ENCODE results near the gene MRGPRF. TPM values are rescaled to one million over a fixed set of nuclear protein-coding genes. Genes with fewer than 3 reads are reported as not detected.

MRGPRF gene, protein sequence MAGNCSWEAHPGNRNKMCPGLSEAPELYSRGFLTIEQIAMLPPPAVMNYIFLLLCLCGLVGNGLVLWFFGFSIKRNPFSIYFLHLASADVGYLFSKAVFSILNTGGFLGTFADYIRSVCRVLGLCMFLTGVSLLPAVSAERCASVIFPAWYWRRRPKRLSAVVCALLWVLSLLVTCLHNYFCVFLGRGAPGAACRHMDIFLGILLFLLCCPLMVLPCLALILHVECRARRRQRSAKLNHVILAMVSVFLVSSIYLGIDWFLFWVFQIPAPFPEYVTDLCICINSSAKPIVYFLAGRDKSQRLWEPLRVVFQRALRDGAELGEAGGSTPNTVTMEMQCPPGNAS
- 10 to 100 TPM in 1 of 4 donors, 1 to 10 TPM in 2, under 1 TPM in 1; 0.81 to 16.9 (median 2.1) TPM for polyA plus RNA-seq
- long read RNA-seq, donor 1, partial matches to known transcripts = 0 of 3 reads
- long read RNA-seq, donor 1, other reads (novel, unspliced or antisense) = 0 of 3 reads
- long read RNA-seq, donor 2 = 0 reads
- long read RNA-seq, donor 3, partial matches to known transcripts = 0 of 1 reads
- long read RNA-seq, donor 3, other reads (novel, unspliced or antisense) = 0 of 1 reads
- long read RNA-seq, donor 4 = 0 reads
- long read RNA-seq, donor 5, partial matches to known transcripts = 0 of 1 reads
- long read RNA-seq, donor 5, other reads (novel, unspliced or antisense) = 0 of 1 reads
- long read RNA-seq, donor 6, transcript MRGPRF-201 (3 exons, 2,295 nt) = major isoform, 7 of 7 reads
- long read RNA-seq, donor 6, partial matches to known transcripts = 0 of 7 reads
- long read RNA-seq, donor 6, other reads (novel, unspliced or antisense) = 0 of 7 reads
- long read RNA-seq, donor 7 = 0 reads
- long read RNA-seq, donor 8, partial matches to known transcripts = 0 of 2 reads
- long read RNA-seq, donor 8, other reads (novel, unspliced or antisense) = 0 of 2 reads
- long read RNA-seq, donor 9, partial matches to known transcripts = 0 of 1 reads
- long read RNA-seq, donor 9, other reads (novel, unspliced or antisense) = 0 of 1 reads
- long read RNA-seq, donor 10, transcript MRGPRF-201 (3 exons, 2,295 nt) = major isoform, 9 of 9 reads
- long read RNA-seq, donor 10, partial matches to known transcripts = 0 of 9 reads
- long read RNA-seq, donor 10, other reads (novel, unspliced or antisense) = 0 of 9 reads

DNA sequence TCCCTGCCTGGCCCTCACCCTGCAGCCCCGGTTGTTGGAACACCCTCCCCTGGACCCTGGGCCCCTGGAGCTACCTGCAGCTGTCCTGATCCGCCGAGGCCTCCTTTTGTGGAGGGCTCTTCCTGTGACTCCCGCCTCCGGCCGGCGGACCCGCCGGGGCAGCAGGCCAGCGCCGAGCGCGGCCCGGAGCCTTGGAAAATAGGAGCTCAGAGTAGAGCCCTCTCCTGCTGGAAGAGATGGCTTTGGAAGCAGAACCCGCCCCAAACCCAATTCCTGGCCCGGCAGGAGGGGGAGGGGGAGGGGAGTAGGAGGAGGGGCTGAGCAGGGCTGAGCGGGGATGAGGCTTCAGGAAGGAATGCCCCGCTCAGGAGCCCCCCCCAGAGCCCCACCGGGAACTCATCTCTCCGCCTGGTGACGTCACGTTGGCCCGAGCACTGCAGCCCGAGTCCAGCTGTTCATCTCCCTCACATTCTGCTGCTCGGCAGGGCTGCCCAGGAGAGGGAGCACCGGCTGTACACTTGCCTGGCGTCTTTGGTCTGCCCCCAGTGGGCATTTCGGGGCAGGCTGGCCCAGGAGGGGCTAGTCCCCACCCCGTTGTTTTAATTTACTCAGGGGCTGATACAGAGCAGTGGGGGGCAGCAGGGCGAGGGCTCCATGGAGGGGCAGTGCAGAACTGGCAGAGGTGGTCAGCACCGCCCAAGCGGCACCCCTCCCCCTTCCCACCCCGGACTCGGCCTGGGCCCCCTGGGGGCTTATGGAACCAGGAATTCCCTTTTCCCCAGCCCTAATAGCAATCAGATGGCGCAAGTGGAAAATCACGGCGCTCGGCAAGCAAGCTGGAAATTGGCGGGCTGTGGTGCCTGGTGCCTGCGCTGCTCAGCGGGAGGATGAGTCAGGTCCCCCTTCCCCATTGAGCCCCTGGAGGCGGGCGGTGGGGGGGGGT lies at the start of gene MRGPRF:
MRGPRF (minus strand) TSS at position 238 of the 943 bp plus-strand sequence. CDS start 3,345 bp downstream, outside the sequence.
- Histone ChIP-seq H3K9me3 (ENCODE audit: control insufficient read depth in 2 of 2, insufficient read depth in 1 of 2, low read depth in 1 of 2, low read length in 1 of 2) (no peaks in the 10 kb centered on the region), H3K36me3 (ENCODE audit: control insufficient read depth in 3 of 3, insufficient read depth in 2 of 3, low read depth in 1 of 3, low read length in 3 of 3) (peaks cover 0 to 6% (median 0%) of the 10 kb centered on the region in 3 donors), H3K4me1 (ENCODE audit: control insufficient read depth in 3 of 3, insufficient read depth in 2 of 3, low read depth in 1 of 3, low read length in 2 of 3) (peaks cover 0 to 53% (median 0%) of the 10 kb centered on the region in 3 donors), H3K27me3 (ENCODE audit: control insufficient read depth in 3 of 3, insufficient read depth in 3 of 3, low read length in 3 of 3) (peaks cover 0 to 33% (median 3%) of the 10 kb centered on the region in 3 donors), H3K4me3 (ENCODE audit: low read depth in 1 of 3, low read length in 3 of 3) (peak within 1 kb of the TSS in 2 of 3 donors; percentile 0 to 54), H3K27ac (ENCODE audit: low read depth in 1 of 3, low read length in 2 of 3) (peak within 1 kb of the TSS in 2 of 3 donors; percentile 72 to 76)
- WGBS, 3 donors = 9 to 22% (median 18%) methylated on average over 37 to 43 of the region's 43 CpGs
- FAIRE-seq = no peak
- peak in 1 of 2 donors; percentile 50 for DNase-seq

DNA sequence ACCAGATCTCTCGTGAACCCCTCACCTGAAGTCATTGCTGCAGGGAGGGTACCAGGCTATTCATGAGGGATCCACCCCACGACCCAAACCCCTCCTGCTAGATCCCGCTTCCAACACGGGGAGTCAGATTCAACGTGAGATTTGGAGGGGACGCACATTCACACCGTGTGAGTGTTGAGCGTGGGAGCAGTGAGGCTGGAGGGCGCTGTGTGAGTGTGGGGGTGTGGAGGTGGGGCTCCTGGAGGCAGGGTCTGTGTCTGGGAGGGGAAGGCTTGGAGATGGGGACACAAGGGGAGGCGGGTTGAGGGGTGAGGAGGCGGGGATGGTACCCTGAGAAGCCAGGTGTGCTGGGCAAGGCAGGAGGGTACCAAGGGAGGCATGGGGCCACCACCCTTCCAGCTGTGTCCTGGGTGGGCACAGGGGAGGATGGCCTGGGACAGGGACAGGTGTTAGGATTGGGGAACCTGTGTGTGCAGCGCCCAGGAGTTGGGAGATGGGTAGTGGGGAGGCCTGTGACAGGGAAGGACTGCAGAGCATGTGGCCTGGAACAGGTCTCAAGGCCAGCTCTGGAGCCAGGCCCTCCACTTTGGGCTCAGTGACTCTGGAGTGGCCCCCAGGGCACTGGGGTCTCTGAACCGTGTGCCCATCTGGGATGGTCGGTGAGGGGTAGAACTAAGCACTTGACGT lies 49.3 kb upstream of the MRGPRF start:
- no peak for DNase-seq
- Histone ChIP-seq H3K27ac (ENCODE audit: low read depth in 1 of 3, low read length in 2 of 3) (no peak overlapping the region), H3K36me3 (ENCODE audit: control insufficient read depth in 3 of 3, insufficient read depth in 2 of 3, low read depth in 1 of 3, low read length in 3 of 3) (peaks cover 6 to 97% (median 12%) of the 10 kb centered on the region in 3 donors), H3K9me3 (ENCODE audit: control insufficient read depth in 2 of 2, insufficient read depth in 1 of 2, low read depth in 1 of 2, low read length in 1 of 2) (no peaks in the 10 kb centered on the region), H3K4me3 (ENCODE audit: low read depth in 1 of 3, low read length in 3 of 3) (no peak overlapping the region), H3K4me1 (ENCODE audit: control insufficient read depth in 3 of 3, insufficient read depth in 2 of 3, low read depth in 1 of 3, low read length in 2 of 3) (no peaks in the 10 kb centered on the region), H3K27me3 (ENCODE audit: control insufficient read depth in 3 of 3, insufficient read depth in 3 of 3, low read length in 3 of 3) (no peaks in the 10 kb centered on the region)
- 92 to 94% (median 93%) methylated on average over 15 of the region's 15 CpGs for WGBS, 3 donors
- no peak for FAIRE-seq

DNA sequence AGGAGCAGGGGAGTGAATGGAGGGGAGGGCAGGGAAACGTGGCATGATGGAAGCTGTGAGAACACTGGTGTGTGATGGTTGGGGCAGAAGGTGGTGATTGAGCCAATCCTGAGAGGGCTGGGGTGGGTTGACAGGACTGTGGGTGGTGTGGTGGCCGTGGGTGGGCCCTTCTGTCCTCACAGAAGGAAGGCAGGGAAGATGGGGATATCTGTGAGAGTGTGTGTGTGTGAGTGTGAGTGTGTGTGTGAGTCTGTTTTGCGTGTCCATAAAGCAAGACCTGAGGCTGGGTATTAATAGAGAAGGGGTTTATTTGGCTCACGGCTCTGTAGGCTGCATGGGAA lies 48.6 kb upstream of the MRGPRF start:
- Histone ChIP-seq H3K4me3 (ENCODE audit: low read depth in 1 of 3, low read length in 3 of 3) (no peak overlapping the region), H3K27me3 (ENCODE audit: control insufficient read depth in 3 of 3, insufficient read depth in 3 of 3, low read length in 3 of 3) (no peaks in the 10 kb centered on the region), H3K27ac (ENCODE audit: low read depth in 1 of 3, low read length in 2 of 3) (no peak overlapping the region), H3K36me3 (ENCODE audit: control insufficient read depth in 3 of 3, insufficient read depth in 2 of 3, low read depth in 1 of 3, low read length in 3 of 3) (peaks cover 6 to 96% (median 12%) of the 10 kb centered on the region in 3 donors), H3K4me1 (ENCODE audit: control insufficient read depth in 3 of 3, insufficient read depth in 2 of 3, low read depth in 1 of 3, low read length in 2 of 3) (no peaks in the 10 kb centered on the region), H3K9me3 (ENCODE audit: control insufficient read depth in 2 of 2, insufficient read depth in 1 of 2, low read depth in 1 of 2, low read length in 1 of 2) (no peaks in the 10 kb centered on the region)
- no peak for DNase-seq
- FAIRE-seq = no peak
- WGBS, 3 donors = 78 to 83% (median 80%) methylated on average over 4 of the region's 4 CpGs

DNA sequence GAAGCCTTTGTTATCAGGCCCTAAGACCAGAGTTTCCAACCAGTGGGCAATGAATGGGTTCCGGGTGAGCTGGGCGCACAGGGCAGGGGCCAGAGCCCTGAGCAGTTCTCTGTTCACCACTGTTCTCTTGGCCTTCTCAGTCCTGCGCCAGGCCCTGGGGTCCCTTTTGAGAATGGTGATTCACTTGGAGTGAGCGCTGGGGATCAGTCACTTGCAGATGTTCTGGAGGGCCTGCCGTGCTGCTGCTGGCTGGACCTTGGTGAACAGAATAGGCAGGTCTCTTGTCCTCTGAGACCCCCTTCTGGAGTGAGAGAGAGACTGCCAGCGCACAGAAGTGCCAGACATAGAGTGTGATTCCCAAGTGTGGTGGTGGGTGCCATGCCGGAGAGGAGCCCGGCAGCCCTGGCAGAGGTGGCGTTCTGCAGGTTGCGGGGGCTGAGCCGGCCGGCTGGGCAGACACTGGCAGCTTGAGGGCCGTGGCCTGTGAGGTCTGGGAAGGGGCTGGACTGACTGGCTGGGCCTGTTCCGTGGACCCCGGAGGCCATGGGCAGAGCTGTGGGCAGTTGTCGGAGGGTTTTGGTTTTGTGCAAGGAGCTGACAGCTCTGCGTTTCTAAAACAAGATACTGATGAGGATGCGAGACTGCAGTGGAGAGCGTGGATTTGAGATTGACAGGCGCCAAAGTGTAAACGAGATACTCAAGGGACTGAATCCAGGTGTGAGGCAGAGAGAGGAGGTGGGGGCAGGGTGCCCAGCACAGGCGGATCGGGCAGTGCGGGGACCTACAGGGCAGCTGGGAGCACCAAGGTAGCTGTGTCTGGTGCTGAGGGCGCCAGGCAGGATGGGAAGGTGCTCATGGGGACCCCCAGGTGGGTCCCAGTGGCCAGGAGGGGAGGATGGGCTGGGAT lies 48.0 kb upstream of the MRGPRF start:
- Histone ChIP-seq H3K4me3 (ENCODE audit: low read depth in 1 of 3, low read length in 3 of 3) (no peak overlapping the region), H3K27ac (ENCODE audit: low read depth in 1 of 3, low read length in 2 of 3) (no peak overlapping the region), H3K27me3 (ENCODE audit: control insufficient read depth in 3 of 3, insufficient read depth in 3 of 3, low read length in 3 of 3) (no peaks in the 10 kb centered on the region), H3K4me1 (ENCODE audit: control insufficient read depth in 3 of 3, insufficient read depth in 2 of 3, low read depth in 1 of 3, low read length in 2 of 3) (peaks cover 0 to 4% (median 0%) of the 10 kb centered on the region in 3 donors), H3K9me3 (ENCODE audit: control insufficient read depth in 2 of 2, insufficient read depth in 1 of 2, low read depth in 1 of 2, low read length in 1 of 2) (no peaks in the 10 kb centered on the region), H3K36me3 (ENCODE audit: control insufficient read depth in 3 of 3, insufficient read depth in 2 of 3, low read depth in 1 of 3, low read length in 3 of 3) (peaks cover 6 to 92% (median 12%) of the 10 kb centered on the region in 3 donors)
- DNase-seq (no peak), FAIRE-seq (no peak)
- 89 to 90% (median 90%) methylated on average over 25 of the region's 25 CpGs for WGBS, 3 donors

DNA sequence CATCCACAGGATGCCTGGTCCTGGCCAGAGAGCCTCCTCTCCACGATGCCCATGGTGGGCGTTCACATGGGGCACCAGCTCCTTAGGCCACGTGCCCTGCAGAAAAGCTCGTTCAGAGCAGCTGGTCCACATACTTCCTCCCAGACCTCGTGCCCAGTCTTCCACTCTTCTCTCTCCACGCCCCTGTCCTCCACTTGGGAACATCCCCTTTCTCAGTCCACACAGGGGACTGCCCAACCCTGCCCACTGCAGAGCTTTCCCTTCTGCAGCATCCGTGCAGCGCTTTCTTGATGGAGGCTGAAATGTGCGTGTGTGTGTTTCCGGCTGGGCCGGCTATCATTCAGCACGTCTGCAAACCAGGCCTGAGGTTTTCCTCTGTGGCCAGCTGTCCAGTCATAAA lies 46.9 kb upstream of the MRGPRF start:
- WGBS, 3 donors = 86 to 91% (median 88%) methylated on average over 11 to 12 of the region's 12 CpGs
- FAIRE-seq = no peak
- H3K36me3 ChIP-seq (ENCODE audit: control insufficient read depth in 3 of 3, insufficient read depth in 2 of 3, low read depth in 1 of 3, low read length in 3 of 3) = peaks cover 6 to 90% (median 12%) of the 10 kb centered on the region in 3 donors

DNA sequence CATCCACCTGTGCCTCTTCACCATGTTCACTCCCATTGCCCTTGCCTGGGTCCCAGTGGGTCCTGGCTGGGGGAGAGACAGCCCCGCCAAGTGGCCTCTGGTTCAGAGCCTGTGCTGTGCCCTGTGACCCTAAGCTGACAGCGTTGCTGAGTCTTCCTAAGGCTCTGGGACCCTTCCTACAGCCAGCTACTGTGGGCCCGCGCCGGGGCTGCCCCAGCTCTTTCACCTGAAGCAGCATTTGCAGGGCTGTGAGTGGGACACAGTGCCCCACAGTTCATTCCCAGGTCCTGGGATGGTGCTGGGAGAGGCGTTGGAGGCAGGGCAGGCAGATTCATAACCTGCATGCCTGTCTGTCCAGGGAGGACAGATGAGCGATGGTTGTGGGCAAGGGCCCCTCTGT lies 46.4 kb upstream of the MRGPRF start:
- Histone ChIP-seq H3K4me1 (ENCODE audit: control insufficient read depth in 3 of 3, insufficient read depth in 2 of 3, low read depth in 1 of 3, low read length in 2 of 3) (peaks cover 0 to 19% (median 8%) of the 10 kb centered on the region in 3 donors), H3K4me3 (ENCODE audit: low read depth in 1 of 3, low read length in 3 of 3) (no peak overlapping the region), H3K9me3 (ENCODE audit: control insufficient read depth in 2 of 2, insufficient read depth in 1 of 2, low read depth in 1 of 2, low read length in 1 of 2) (no peaks in the 10 kb centered on the region), H3K27ac (ENCODE audit: low read depth in 1 of 3, low read length in 2 of 3) (no peak overlapping the region), H3K36me3 (ENCODE audit: control insufficient read depth in 3 of 3, insufficient read depth in 2 of 3, low read depth in 1 of 3, low read length in 3 of 3) (peaks cover 6 to 91% (median 12%) of the 10 kb centered on the region in 3 donors), H3K27me3 (ENCODE audit: control insufficient read depth in 3 of 3, insufficient read depth in 3 of 3, low read length in 3 of 3) (no peaks in the 10 kb centered on the region)
- 96 to 98% (median 96%) methylated on average over 7 of the region's 7 CpGs for WGBS, 3 donors
- no peak for DNase-seq
- no peak for FAIRE-seq

More for the DNA sequence above, 46.9 kb upstream of the MRGPRF start:
- H3K27me3 ChIP-seq (ENCODE audit: control insufficient read depth in 3 of 3, insufficient read depth in 3 of 3, low read length in 3 of 3) = no peaks in the 10 kb centered on the region
- no peak overlapping the region for H3K4me3 ChIP-seq (ENCODE audit: low read depth in 1 of 3, low read length in 3 of 3)
- no peak for DNase-seq
- H3K27ac ChIP-seq (ENCODE audit: low read depth in 1 of 3, low read length in 2 of 3) = no peak overlapping the region
- no peaks in the 10 kb centered on the region for H3K9me3 ChIP-seq (ENCODE audit: control insufficient read depth in 2 of 2, insufficient read depth in 1 of 2, low read depth in 1 of 2, low read length in 1 of 2)
- peaks cover 0 to 13% (median 4%) of the 10 kb centered on the region in 3 donors for H3K4me1 ChIP-seq (ENCODE audit: control insufficient read depth in 3 of 3, insufficient read depth in 2 of 3, low read depth in 1 of 3, low read length in 2 of 3)
